Measurements from ENCODE around the gene CELSR2. TPM values are rescaled to one million over a fixed set of nuclear protein-coding genes. Genes with fewer than 3 reads are reported as not detected.

CELSR2 gene
- total RNA-seq, 2 donors from 2014 or later = 7.3 to 7.5 TPM

DNA sequence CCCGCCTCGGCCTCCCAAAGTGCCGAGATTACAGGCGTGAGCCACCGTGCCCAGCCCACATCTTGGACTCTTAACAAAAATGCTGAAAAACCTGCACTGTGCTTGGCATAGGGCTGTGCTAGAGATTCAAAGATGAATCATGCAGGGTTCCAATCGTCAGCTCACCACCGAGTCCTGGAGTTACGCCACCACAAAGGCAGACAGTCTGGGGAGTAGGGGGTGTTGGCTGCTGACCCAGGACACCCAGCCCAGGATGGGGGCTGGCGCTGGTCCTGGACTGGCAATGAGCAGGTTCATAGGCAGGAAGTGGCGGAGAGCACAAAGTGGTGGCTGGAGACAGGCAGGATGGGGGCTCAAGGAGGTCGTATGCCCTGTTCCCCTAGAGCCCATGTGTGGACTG lies 17.6 kb downstream of the CELSR2 start:
- intact Hi-C loops (cut with DNase I) = loop anchor here (10.0 kb wide), 1 partner anchor 432 kb away; no protein-coding TSS in a partner anchor
- Histone ChIP-seq H3K27me3 (no peaks in the 10 kb centered on the region), H3K9me3 (no peaks in the 10 kb centered on the region), H3K4me1 (no peaks in the 10 kb centered on the region), H3K36me3 (replicated peaks in 1 of 2; ENCODE audit: insufficient read depth in 1 of 2, low read depth in 2 of 2) (no peaks in the 10 kb centered on the region), H3K27ac (no peak overlapping the region), H3K4me3 (no peak overlapping the region)
- ATAC-seq (no peak), DNase-seq (no peak)
- no peak for TF ChIP-seq POLR2A (IDR thresholded peaks at IDR 0.05)
- 84 to 87% methylated on average over 11 of the region's 11 CpGs for WGBS, 2 donors

DNA sequence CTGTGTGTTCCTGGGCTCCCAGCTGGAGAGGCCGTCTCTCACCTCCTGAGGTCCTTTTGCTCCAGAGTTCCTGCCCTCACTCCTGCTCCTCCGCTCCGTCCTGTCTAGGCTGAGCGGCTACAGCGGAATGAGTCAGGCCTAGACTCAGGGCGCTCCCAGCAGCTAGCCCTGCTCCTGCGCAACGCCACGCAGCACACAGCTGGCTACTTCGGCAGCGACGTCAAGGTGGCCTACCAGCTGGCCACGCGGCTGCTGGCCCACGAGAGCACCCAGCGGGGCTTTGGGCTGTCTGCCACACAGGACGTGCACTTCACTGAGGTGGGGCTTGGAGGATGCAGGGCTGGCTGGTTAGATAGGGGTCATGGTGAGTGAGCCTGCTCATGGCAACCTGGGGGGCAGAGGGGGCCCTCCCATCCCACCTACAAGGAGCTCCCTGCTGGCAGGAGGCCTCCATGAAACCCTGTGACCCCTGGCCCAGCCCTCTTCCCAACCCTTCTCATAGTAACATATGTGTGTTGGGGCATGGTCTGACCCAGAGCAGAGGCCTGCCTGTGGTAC lies 18.5 kb downstream of the CELSR2 start:
- WGBS, 2 donors = 90 to 96% methylated on average over 11 to 15 of the region's 17 CpGs
- TF ChIP-seq POLR2A (IDR thresholded peaks at IDR 0.05) (no peak), CTCF (IDR thresholded peaks at IDR 0.05) (no peak)

DNA sequence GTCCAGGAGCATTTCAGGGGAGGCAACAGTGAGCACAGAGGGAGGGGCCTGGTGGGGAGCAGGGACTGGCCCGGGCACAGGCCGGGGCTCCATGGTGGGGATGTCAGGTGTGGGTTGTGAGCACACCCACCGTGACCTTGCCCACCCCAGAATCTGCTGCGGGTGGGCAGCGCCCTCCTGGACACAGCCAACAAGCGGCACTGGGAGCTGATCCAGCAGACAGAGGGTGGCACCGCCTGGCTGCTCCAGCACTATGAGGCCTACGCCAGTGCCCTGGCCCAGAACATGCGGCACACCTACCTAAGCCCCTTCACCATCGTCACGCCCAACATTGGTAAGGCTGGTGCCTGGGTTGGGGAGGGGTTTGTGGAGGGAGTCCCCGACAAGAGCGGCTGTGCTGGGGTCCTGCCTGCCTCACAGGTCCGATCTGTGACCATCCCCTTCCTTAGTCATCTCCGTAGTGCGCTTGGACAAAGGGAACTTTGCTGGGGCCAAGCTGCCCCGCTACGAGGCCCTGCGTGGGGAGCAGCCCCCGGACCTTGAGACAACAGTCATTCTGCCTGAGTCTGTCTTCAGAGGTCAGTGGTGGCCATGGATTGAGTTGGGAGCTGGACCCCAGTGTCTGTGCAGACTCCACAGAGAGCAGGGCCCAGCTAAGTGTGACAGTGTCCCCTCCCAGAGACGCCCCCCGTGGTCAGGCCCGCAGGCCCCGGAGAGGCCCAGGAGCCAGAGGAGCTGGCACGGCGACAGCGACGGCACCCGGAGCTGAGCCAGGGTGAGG lies 19.3 kb downstream of the CELSR2 start:
- Histone ChIP-seq H3K4me1 (no peaks in the 10 kb centered on the region), H3K9me3 (no peaks in the 10 kb centered on the region), H3K27ac (no peak overlapping the region), H3K27me3 (no peaks in the 10 kb centered on the region), H3K36me3 (replicated peaks in 1 of 2; ENCODE audit: insufficient read depth in 1 of 2, low read depth in 2 of 2) (no peaks in the 10 kb centered on the region), H3K4me3 (no peak overlapping the region)
- WGBS, 2 donors = 83 to 92% methylated on average over 2 to 20 of the region's 29 CpGs
- DNase-seq (no peak), ATAC-seq (no peak)
- TF ChIP-seq POLR2A (IDR thresholded peaks at IDR 0.05) (no peak), CTCF (IDR thresholded peaks at IDR 0.05) (no peak)
- intact Hi-C loops (cut with DNase I) = loop anchor here (10.0 kb wide), 1 partner anchor 434 kb away; no protein-coding TSS in a partner anchor

More for the DNA sequence above, 18.5 kb downstream of the CELSR2 start:
- no peaks in the 10 kb centered on the region for H3K36me3 ChIP-seq (replicated peaks in 1 of 2; ENCODE audit: insufficient read depth in 1 of 2, low read depth in 2 of 2)
- no peak overlapping the region for H3K4me3 ChIP-seq
- intact Hi-C loops (cut with DNase I) = loop anchor here (10.0 kb wide), 1 partner anchor 433 kb away; no protein-coding TSS in a partner anchor
- ATAC-seq (no peak), DNase-seq (no peak)
- no peaks in the 10 kb centered on the region for H3K9me3 ChIP-seq
- H3K4me1 ChIP-seq = no peaks in the 10 kb centered on the region
- H3K27me3 ChIP-seq = no peaks in the 10 kb centered on the region
- H3K27ac ChIP-seq = no peak overlapping the region

GRCh38 chr1:109269212-109269980 lies 20.1 kb downstream of the CELSR2 start:
- Histone ChIP-seq H3K9me3 (no peaks in the 10 kb centered on the region), H3K4me1 (peaks cover 7% of the 10 kb centered on the region), H3K4me3 (no peak overlapping the region), H3K27ac (no peak overlapping the region), H3K27me3 (no peaks in the 10 kb centered on the region), H3K36me3 (replicated peaks in 1 of 2; ENCODE audit: insufficient read depth in 1 of 2, low read depth in 2 of 2) (no peaks in the 10 kb centered on the region)
- 88% methylated on average over 13 to 30 of the region's 33 CpGs for WGBS, 2 donors
- TF ChIP-seq CTCF (IDR thresholded peaks at IDR 0.05) = no peak
- no peak for TF ChIP-seq POLR2A (IDR thresholded peaks at IDR 0.05)
- DNase-seq (peak in 1 of 4 donors; percentile 10), ATAC-seq (no peak)
- intact Hi-C loops (cut with DNase I) = loop anchor here (10.0 kb wide), 1 partner anchor 435 kb away; no protein-coding TSS in a partner anchor
